Left lung (tissue), 10 donors: ENCODE measurements around the gene PDZD4. TPM values are rescaled to one million over a fixed set of nuclear protein-coding genes. Genes with fewer than 3 reads are reported as not detected.

Experiments used
- ATAC-seq: fragments of 200-7000 bp; cut with Tn5 transposase; one replicate; pipeline ENCODE4 v1.9.1; 2020; ENCODE audit warnings: moderate library complexity
- DNase-seq, 4 donors: peaks; one replicate each; pipeline ENCODE4 v3.0.0-alpha.2; 2013 to 2020
- H3K27ac ChIP-seq, 2 donors: fragments of 200-600 bp; sonication (generic) in 1 of 2; one replicate each; pipeline versions ENCODE4 v1.5.0 to v1.8.0; 2020 to 2021
- H3K27me3 ChIP-seq, 2 donors: fragments of 200-600 bp; sonication (generic) in 1 of 2; one replicate each; pipeline versions ENCODE4 v1.5.0 to v1.8.0; 2020 to 2021
- H3K36me3 ChIP-seq, 2 donors: fragments of 200-600 bp; sonication (generic) in 1 of 2; one replicate each; pipeline versions ENCODE4 v1.5.0 to v1.8.0; 2020 to 2021
- H3K4me1 ChIP-seq, 2 donors: fragments of 200-600 bp; one replicate each; pipeline ENCODE4 v1.8.0; 2021
- H3K4me3 ChIP-seq, 2 donors: fragments of 200-600 bp; sonication (generic) in 1 of 2; one replicate each; pipeline versions ENCODE4 v1.5.0 to v1.8.0; 2020 to 2021; ENCODE audit warnings: mild to moderate bottlenecking in 1 of 2
- H3K9me3 ChIP-seq, 2 donors: fragments of 200-600 bp; sonication (generic) in 1 of 2; one replicate each; pipeline versions ENCODE4 v1.5.0 to v1.8.0; 2020 to 2021
- CTCF ChIP-seq, 2 donors: fragments of 200-600 bp; sonication (generic) in 1 of 2; IDR thresholded peaks; one replicate each; pipeline versions ENCODE4 v1.5.0 to v1.8.0; 2021; ENCODE audit warnings: antibody characterized with exemption in 2 of 2
- intact Hi-C, 2 donors: fragments of 100-400 bp; cut with DNase I; formaldehyde crosslinking; loops; one replicate each; pipeline versions ENCODE4 v1.11.2 to v1.14.2; 2022
- polyA plus RNA-seq, 6 donors: library from polyadenylated mRNA; unstranded; fragments of 120-200 nt; gene quantifications; one replicate each; pipeline ENCODE4 v1.2.1, GENCODE V29; 2013; ENCODE audit not compliant: insufficient read length in 6 of 6
- total RNA-seq, 2 donors: library from RNA; stranded (reverse); fragmentation: NEBNext Ultra II Directional; extraction: Animal tissue kit (Norgen Biotek cat#: 25700); gene quantifications; one replicate each; pipeline ENCODE4 v1.2.1, GENCODE V29; 2021
- donor health status: DM: no; HTN: yes; CAD: no.
- donor health status: DM: no; HTN: no; CAD: no.

PDZD4 gene
- total and polyA plus RNA-seq, 8 donors, result 2.3 to 13.7 (median 10.3) TPM

GRCh38 chrX:153789654-153790053, 40.7 kb downstream of the PDZD4 start:
- no peak overlapping the region for H3K27ac ChIP-seq
- TF ChIP-seq CTCF (IDR thresholded peaks at IDR 0.05), result no peak
- no peak for ATAC-seq
- no peaks in the 10 kb centered on the region for H3K27me3 ChIP-seq
- peaks cover 0 to 15% of the 10 kb centered on the region in 2 donors for H3K4me1 ChIP-seq
- H3K36me3 ChIP-seq, result peaks cover 0 to 62% of the 10 kb centered on the region in 2 donors
- no peaks in the 10 kb centered on the region for H3K9me3 ChIP-seq
- no peak overlapping the region for H3K4me3 ChIP-seq
- intact Hi-C loops, result no loop called here
- DNase-seq, result no peak

- no peak for DNase-seq
- Histone ChIP-seq H3K27me3 (peaks cover 0 to 3% of the 10 kb centered on the region in 2 donors), H3K4me3 (no peak overlapping the region), H3K36me3 (peaks cover 0 to 76% of the 10 kb centered on the region in 2 donors), H3K9me3 (no peaks in the 10 kb centered on the region), H3K4me1 (no peaks in the 10 kb centered on the region), H3K27ac (no peak overlapping the region)
- no peak for TF ChIP-seq CTCF (IDR thresholded peaks at IDR 0.05)
- no peak for ATAC-seq
- intact Hi-C loops, result no loop called here
Observed at GRCh38 chrX:153786669-153787068, 43.7 kb downstream of the PDZD4 start.

- intact Hi-C loops, result no loop called here
- Histone ChIP-seq H3K9me3 (no peaks in the 10 kb centered on the region), H3K36me3 (peaks cover 0 to 62% of the 10 kb centered on the region in 2 donors), H3K27me3 (peaks cover 0 to 25% of the 10 kb centered on the region in 2 donors), H3K4me3 (no peak overlapping the region), H3K27ac (no peak overlapping the region), H3K4me1 (no peaks in the 10 kb centered on the region)
- DNase-seq (no peak), ATAC-seq (no peak)
- TF ChIP-seq CTCF (IDR thresholded peaks at IDR 0.05), result no peak
Observed at GRCh38 chrX:153784325-153784967, 45.9 kb downstream of the PDZD4 start.

GRCh38 chrX:153783378-153784013, 46.8 kb downstream of the PDZD4 start:
- ATAC-seq (no peak), DNase-seq (no peak)
- Histone ChIP-seq H3K36me3 (peaks cover 0 to 52% of the 10 kb centered on the region in 2 donors), H3K27me3 (peaks cover 0 to 32% of the 10 kb centered on the region in 2 donors), H3K4me1 (no peaks in the 10 kb centered on the region), H3K27ac (no peak overlapping the region), H3K9me3 (no peaks in the 10 kb centered on the region), H3K4me3 (no peak overlapping the region)
- TF ChIP-seq CTCF (IDR thresholded peaks at IDR 0.05), result no peak
- intact Hi-C loops, result no loop called here

- Histone ChIP-seq H3K27me3 (peaks cover 0 to 32% of the 10 kb centered on the region in 2 donors), H3K4me3 (no peak overlapping the region), H3K27ac (no peak overlapping the region), H3K4me1 (no peaks in the 10 kb centered on the region), H3K36me3 (peaks cover 0 to 46% of the 10 kb centered on the region in 2 donors), H3K9me3 (no peaks in the 10 kb centered on the region)
- intact Hi-C loops, result no loop called here
- ATAC-seq (no peak), DNase-seq (no peak)
- no peak for TF ChIP-seq CTCF (IDR thresholded peaks at IDR 0.05)
Observed at GRCh38 chrX:153782871-153783270, 47.5 kb downstream of the PDZD4 start.
